Dermis microvascular lymphatic vessel endothelial cell (primary cell): ENCODE results near the gene APC2. TPM values are rescaled to one million over a fixed set of nuclear protein-coding genes. Genes with fewer than 3 reads are reported as not detected.
"Not testable (repeated sequence)": the region's sequence is repeated elsewhere in the genome, so short reads cannot be mapped to it uniquely, and the experiment has no call there.

Experiments
- DNase-seq, 2 donors: peaks; one replicate each; pipeline versions ENCODE4 v3.0.0 to v3.0.0-alpha.2; 2010; ENCODE audit warnings: low read depth in 2 of 2
- total RNA-seq: library from RNA; depleted of rRNA; stranded (reverse); fragments of >200 nt; gene quantifications from 2 replicates; pipeline ENCODE4 v1.2.1, GENCODE V29; 2014

Gene APC2
- total RNA-seq, 1 donor from 2014 or later: under 0.01 TPM

DNA sequence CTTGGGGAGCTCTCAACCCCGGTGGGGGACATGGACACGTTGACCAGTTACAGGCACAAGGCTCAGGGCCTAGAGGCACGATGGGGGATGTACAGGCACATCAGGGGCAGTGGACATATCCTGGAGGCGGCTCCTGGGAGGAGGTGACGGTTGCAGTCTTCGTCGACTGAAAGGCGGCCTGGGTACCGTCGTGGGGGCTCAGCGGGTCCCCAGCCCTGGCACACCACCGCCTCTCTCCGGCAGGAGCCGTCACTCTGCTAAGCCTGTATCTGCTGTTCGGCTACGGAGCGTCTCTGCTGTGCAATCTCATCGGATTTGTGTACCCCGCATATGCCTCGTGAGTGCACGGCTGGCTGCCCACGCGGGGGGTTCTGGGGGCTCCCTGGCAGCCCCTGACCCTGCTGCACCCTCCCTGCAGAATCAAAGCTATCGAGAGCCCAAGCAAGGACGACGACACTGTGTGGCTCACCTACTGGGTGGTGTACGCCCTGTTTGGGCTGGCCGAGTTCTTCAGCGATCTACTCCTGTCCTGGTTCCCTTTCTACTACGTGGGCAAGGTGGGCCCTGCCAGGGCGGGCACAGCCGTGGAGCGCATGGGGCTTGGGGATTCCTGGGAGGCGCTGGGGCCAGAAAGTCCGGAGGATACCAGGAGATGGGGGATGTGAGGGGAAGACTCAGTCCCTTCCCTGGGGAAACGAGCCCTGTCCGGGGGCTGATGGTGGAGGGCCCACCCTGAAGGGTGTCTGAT lies 45.3 kb downstream of the APC2 start:
- DNase-seq: no peak

GRCh38 chr19:1495799-1496713 lies 46.1 kb downstream of the APC2 start:
- DNase-seq: no peak

DNA sequence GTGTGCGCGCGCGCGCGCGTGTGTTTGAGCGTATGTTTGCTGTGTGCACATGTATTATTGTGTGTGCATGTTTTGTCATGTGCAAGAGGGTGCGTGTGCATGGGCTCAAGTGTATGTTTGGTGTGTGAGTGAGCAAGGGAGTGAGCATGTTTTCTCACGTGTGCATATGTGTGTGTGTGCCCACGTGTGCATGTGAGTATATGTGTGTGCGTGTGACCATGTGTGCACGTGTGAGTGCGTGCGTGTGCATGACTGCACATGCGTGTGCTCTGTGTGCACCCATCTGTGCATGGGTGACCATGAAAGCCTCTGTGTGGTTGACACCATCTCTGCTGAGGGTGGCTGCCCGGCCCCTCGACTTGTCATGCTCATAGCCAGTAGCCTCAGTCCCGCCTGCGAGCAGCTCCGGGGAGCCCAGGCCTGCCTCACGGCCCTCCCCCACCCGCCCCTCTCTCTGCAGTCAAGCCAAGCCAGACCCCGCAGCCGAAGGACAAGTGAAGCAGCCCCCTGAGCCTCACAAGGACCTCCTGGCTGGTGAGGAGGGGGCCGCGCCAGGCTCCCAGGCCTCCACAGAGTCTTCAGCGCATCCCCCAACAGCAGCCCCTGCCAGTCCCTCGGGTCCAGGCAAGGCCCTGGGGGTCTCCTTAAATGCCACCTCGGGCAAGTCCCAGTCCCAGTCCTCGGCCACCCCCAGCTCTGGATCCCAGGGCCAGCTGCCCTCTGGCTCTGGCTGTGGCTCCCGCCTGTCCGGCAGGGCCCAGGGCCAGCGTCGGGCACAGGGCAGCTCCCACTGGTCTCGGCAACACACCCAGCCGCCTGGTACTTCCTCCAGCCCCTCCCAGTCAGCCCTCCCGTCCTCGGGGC lies 47.0 kb downstream of the APC2 start:
- no peak for DNase-seq

GRCh38 chr19:1497578-1498235 lies 47.8 kb downstream of the APC2 start:
- no peak for DNase-seq

DNA sequence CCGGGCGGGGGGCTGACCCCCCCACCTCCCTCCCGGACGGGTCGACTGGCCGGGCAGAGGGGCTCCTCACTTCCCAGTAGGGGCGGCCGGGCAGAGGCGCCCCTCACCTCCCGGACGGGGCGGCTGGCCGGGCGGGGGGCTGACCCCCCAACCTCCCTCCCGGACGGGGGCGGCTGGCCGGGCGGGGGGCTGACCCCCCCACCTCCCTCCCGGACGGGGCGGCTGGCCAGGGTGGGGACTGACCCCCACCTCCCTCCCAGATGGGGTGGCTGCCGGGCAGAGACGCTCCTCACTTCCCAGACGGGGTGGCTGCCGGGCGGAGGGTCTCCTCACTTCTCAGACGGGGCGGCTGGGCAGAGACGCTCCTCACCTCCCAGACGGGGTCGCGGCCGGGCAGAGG lies 49.3 kb downstream of the APC2 start:
- DNase-seq: not testable (repeated sequence)

DNA sequence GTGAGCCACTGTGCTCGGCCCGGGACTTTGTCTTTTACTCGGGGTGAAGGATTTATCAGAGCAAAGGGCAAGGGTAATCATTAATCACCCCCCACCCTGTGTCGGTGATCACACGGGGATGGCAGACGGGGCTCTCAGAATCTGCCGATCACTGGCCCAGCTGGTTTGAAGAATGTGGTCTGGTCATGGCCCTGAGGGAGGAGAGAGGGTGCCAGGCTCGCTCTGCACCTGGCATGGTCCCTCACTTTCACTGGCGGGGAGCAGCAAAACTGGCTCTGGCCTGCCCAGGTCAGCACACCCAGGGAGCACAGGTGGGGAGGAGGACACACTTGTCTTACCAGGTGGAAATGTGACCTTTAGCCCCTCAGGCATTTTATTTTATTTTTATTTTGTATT lies 51.3 kb downstream of the APC2 start:
- no peak for DNase-seq

GRCh38 chr19:1502433-1503088 lies 52.6 kb downstream of the APC2 start:
- no peak for DNase-seq

GRCh38 chr19:1503089-1503924 lies 53.4 kb downstream of the APC2 start:
- peak in 1 of 2 donors; percentile 33 for DNase-seq

- DNase-seq: no peak
Observed at GRCh38 chr19:1503925-1504773, 54.2 kb downstream of the APC2 start.

GRCh38 chr19:1505012-1505411 lies 55.1 kb downstream of the APC2 start:
- no peak for DNase-seq

GRCh38 chr19:1505991-1506881 lies 56.3 kb downstream of the APC2 start:
- no peak for DNase-seq

DNA sequence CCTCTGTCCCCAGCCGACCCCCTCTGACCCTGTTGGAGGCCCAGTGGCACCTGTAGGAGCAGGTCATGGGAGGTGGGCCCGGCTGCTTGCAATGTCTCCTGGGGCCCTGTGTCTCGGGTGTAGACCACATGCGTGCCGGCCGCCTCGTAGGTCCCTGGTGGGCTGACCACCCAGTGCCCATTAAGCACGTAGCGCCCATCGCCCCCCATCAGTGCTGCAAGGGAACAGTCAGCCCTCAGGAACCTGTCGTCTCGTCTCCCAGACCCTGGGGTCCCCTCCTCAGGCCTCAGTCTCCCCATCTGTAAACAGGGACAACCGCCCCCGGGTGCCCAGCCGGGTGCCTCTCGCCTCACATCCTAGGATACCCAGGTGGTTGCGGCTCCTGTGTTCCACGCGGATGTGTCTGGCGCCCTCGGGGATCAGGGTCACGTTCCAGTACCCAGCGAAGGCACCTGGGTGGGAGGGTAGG lies 57.3 kb downstream of the APC2 start:
- no peak for DNase-seq

GRCh38 chr19:1507763-1508506 lies 58.0 kb downstream of the APC2 start:
- DNase-seq: peak; percentile 85 to 92

- DNase-seq: no peak
Observed at GRCh38 chr19:1508507-1508856, 58.6 kb downstream of the APC2 start.

DNA sequence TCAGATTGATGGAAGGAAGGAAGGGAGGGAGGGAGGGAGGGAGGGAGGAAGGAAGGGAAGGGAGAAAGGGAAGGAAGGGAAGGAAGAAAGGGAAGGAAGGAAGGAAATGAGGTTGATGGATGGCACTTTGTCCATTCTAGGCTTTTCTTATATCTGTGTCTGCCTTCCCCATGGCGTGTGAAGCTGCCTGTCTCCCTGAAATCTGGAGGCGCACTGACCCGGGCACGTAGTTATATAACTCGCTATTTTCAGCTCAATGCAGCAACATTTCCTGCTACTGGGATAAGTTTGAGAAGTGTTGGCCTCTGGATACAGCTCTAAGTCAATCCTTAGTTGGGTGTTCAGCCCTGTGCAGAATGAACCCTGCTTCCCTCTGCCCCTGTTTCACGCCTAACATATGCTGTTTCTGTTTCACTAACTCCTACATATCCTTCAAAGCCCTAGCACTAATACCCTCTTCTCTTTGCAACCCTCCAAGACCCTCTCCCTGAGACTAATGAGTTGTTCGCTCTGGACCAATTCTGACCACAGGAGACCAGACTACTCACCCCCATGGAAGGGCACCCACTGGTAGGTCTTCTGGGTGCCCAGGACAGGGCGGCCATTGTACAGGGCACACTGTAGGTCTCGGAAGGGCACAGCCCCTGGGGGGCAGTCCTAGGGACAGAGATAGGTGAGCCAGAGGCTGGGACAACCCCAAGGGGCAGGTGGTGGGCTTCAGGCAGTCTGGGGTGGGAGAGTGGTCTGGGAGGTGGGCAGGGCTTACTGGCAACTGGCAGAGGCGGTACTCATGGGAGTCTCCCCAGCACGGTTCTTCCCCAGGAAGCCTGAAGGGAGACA lies 59.9 kb downstream of the APC2 start:
- no peak for DNase-seq

GRCh38 chr19:1510442-1510806 lies 60.5 kb downstream of the APC2 start:
- DNase-seq: no peak
